ENCODE results near the gene NDUFB2.
A peak's percentile ranks its signal among the peaks of the same experiment; 100 is the strongest.
"Not testable (repeated sequence)": the region's sequence is repeated elsewhere in the genome, so short reads cannot be mapped to it uniquely, and the experiment has no call there.

The NDUFB2 gene

DNA sequence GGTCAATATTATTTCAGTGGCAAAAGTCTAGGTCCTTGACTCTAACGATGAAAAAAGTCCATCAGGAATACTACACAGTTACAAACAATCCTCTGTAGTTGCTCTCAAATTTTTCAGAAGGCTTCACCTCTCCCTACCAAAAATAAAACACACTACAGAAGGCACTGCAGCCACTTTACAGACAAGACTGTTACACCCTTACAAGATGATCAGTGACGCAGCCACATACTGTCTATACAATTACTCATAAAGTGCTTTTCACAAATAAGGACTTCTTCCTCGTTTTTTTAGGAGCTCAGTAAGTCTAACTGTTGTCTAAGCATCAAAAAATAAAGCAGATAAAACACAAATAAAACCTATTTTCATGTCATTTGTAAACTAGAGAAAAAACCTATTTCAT lies 27.1 kb downstream of the NDUFB2 start:
- no peak for TF ChIP-seq CTCF (IDR thresholded peaks at IDR 0.05; ENCODE audit: insufficient read depth, low read depth, low read length, missing control alignments)
- no peak overlapping the region for H3K4me3 ChIP-seq (ENCODE audit: low read depth, low read length)
- no peak for DNase-seq (ENCODE audit: low read depth)

- no peak overlapping the region for H3K4me3 ChIP-seq (ENCODE audit: low read depth, low read length)
- no peak for TF ChIP-seq CTCF (IDR thresholded peaks at IDR 0.05; ENCODE audit: insufficient read depth, low read depth, low read length, missing control alignments)
- no peak for DNase-seq (ENCODE audit: low read depth)
Observed at GRCh38 chr7:140724706-140725105, 28.2 kb downstream of the NDUFB2 start.

GRCh38 chr7:140726281-140726680 lies 29.8 kb downstream of the NDUFB2 start:
- no peak overlapping the region for H3K4me3 ChIP-seq (ENCODE audit: low read depth, low read length)
- TF ChIP-seq CTCF (IDR thresholded peaks at IDR 0.05; ENCODE audit: insufficient read depth, low read depth, low read length, missing control alignments): peak; percentile 13
- DNase-seq (ENCODE audit: low read depth): peak; percentile 12

GRCh38 chr7:140732416-140732815 lies 35.9 kb downstream of the NDUFB2 start:
- TF ChIP-seq CTCF (IDR thresholded peaks at IDR 0.05; ENCODE audit: insufficient read depth, low read depth, low read length, missing control alignments): no peak
- DNase-seq (ENCODE audit: low read depth): no peak
- no peak overlapping the region for H3K4me3 ChIP-seq (ENCODE audit: low read depth, low read length)

- no peak for TF ChIP-seq CTCF (IDR thresholded peaks at IDR 0.05; ENCODE audit: insufficient read depth, low read depth, low read length, missing control alignments)
- DNase-seq (ENCODE audit: low read depth): no peak
Observed at GRCh38 chr7:140734096-140734495, 37.6 kb downstream of the NDUFB2 start.

GRCh38 chr7:140734729-140735128 lies 38.2 kb downstream of the NDUFB2 start:
- TF ChIP-seq CTCF (IDR thresholded peaks at IDR 0.05; ENCODE audit: insufficient read depth, low read depth, low read length, missing control alignments): no peak
- no peak overlapping the region for H3K4me3 ChIP-seq (ENCODE audit: low read depth, low read length)
- DNase-seq (ENCODE audit: low read depth): no peak

More at GRCh38 chr7:140734096-140734495, 37.6 kb downstream of the NDUFB2 start:
- H3K4me3 ChIP-seq (ENCODE audit: low read depth, low read length): no peak overlapping the region

DNA sequence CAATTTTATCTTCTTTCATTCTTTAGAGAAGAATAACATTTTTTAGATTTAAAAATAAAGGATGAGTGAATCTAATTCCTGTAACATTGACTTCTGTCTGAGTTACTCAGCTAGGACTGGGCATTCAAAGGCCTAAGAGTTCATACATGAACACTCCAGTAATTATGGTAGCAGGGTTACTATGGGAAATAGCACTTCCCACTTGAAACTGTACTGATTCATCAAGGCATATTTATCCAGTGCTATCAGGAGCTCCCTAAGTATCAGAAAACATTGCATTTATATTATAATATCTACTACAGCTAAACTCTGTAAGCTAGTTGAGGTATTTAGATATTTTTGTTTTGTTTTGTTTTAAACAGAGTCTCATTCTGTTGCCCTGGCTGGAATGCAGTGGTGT lies 41.8 kb downstream of the NDUFB2 start:
- no peak overlapping the region for H3K4me3 ChIP-seq (ENCODE audit: low read depth, low read length)

DNA sequence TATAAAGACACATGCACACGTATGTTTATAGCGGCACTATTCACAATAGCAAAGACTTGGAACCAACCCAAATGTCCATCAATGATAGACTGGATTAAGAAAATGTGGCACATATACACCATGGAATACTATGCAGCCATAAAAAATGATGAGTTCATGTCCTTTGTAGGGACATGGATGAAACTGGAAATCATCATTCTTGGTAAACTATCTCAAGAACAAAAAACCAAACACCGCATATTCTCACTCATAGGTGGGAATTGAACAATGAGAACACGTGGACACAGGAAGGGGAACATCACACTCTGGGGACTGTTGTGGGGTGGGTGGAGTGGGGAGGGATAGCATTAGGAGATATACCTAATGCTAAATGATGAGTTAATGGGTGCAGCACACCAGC lies 46.7 kb downstream of the NDUFB2 start:
- not testable (repeated sequence) for H3K4me3 ChIP-seq (ENCODE audit: low read depth, low read length); DNase-seq (ENCODE audit: low read depth)

More for the DNA sequence above, 41.8 kb downstream of the NDUFB2 start:
- no peak for DNase-seq (ENCODE audit: low read depth)
- TF ChIP-seq CTCF (IDR thresholded peaks at IDR 0.05; ENCODE audit: insufficient read depth, low read depth, low read length, missing control alignments): no peak
